ENCODE measurements around the gene MTERF2. TPM values are rescaled to one million over a fixed set of nuclear protein-coding genes. Genes with fewer than 3 reads are reported as not detected.
A peak's percentile ranks its signal among the peaks of the same experiment; 100 is the strongest.

Gene MTERF2
- total and polyA plus RNA-seq, 9 donors: 25.2 to 37.7 (median 32.9) TPM

DNA sequence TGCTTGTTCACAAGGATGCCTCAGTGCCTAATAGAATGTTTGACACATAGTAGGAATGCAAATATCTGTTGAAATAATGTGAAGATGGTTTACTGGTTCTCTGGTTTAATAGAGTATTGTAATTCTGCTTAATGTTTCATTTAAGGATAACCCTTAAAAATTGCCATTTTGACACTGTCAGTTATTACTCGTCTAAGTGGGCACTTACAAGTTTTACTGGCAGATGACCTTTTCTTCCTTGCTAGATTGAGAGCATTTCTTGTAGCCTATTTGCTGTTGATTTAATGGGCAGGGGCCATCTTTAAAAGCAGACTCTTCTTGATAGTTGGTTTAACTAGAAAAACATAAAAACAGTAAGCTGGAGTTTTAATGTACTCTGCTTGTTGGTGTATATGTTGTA lies 29.4 kb downstream of the MTERF2 start:
- Histone ChIP-seq H3K36me3 (ENCODE audit: control insufficient read depth, insufficient read depth, low read length) (peaks cover 7% of the 10 kb centered on the region), H3K27me3 (ENCODE audit: control insufficient read depth, insufficient read depth, low read length) (no peaks in the 10 kb centered on the region), H3K27ac (ENCODE audit: low read length) (peak overlapping the region; percentile 99), H3K4me3 (ENCODE audit: low read length) (peak overlapping the region; percentile 96), H3K9me3 (replicated peaks; ENCODE audit: control insufficient read depth, low read depth, low read length) (no peaks in the 10 kb centered on the region), H3K4me1 (ENCODE audit: control insufficient read depth, insufficient read depth, low read length) (peaks cover 6% of the 10 kb centered on the region)
- WGBS (ENCODE audit: insufficient coverage): no CpG with 5 or more reads among the region's 1 CpG
- DNase-seq: peak; percentile 50

DNA sequence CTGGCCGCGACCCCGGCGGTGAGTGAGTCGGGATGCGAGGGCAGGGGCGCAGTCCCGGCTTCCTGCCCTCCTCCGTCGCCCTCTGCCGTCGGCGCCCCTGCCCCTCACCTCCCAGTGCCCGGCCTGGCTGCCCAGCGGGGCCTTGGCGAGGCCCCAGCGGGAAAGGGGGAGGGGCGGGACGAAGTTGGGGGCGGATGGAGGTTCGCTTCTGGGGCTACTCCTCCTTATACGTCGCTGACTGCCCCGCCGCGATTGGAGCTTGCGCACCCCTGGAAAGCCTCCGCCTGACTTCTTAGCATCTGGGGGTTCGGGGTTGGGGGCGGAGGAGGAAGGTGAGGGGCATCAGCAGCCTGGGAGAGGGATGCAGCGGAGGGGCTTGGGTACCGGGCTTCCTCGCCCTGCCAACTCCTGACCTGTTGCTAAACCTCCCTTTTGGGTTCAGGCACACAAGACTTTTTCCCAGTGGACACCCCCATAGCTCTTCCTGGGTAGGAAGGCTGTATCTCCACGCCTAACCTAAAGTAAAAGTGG lies 30.8 kb downstream of the MTERF2 start:
- Histone ChIP-seq H3K4me1 (ENCODE audit: control insufficient read depth, insufficient read depth, low read length) (peaks cover 6% of the 10 kb centered on the region), H3K36me3 (ENCODE audit: control insufficient read depth, insufficient read depth, low read length) (peaks cover 7% of the 10 kb centered on the region), H3K9me3 (replicated peaks; ENCODE audit: control insufficient read depth, low read depth, low read length) (no peaks in the 10 kb centered on the region), H3K4me3 (ENCODE audit: low read length) (peak overlapping the region; percentile 96), H3K27me3 (ENCODE audit: control insufficient read depth, insufficient read depth, low read length) (no peaks in the 10 kb centered on the region), H3K27ac (ENCODE audit: low read length) (peak overlapping the region; percentile 99)
- under 1% methylated on average over 24 of the region's 34 CpGs for WGBS (ENCODE audit: insufficient coverage)
- peak; percentile 86 for DNase-seq

DNA sequence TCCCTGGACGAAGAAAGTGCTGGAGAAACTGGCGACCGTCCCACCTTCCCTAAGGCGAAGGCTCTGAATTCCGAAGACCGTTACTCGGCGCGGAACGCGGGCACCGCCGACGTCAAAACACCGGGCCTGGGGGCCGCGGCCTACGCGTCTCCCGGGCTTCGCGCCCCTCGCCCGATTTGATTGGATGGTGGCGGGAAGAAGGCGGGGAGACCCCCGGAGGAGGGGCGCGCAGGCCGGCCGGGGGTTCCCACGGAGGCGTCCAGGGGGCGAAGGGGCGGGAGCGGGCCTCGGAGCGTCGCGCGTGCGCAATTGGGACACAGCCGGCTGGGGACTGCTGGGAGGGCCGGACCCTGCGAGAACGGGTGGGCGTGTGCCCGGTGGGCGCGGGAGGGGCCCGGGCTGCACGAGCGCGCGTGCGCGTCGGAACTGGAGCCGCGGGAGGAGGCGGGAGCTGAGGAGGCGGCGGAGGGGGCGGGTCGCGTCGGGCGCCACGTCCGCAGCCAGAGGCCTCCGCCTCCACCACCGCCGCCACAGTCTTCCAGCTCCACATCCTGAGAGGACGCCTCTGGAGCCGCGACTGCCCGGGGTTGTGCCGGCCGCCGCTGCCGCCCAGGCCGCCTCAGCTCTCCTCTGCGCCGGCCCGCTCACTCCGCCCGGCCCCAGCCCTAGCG lies 31.4 kb downstream of the MTERF2 start, which contains the start of gene TMEM263:
TMEM263 (plus strand) TSS at position 531 of the 671 bp plus-strand sequence. CDS start 11,210 bp downstream, outside the sequence.
- Histone ChIP-seq H3K9me3 (replicated peaks; ENCODE audit: control insufficient read depth, low read depth, low read length) (no peaks in the 10 kb centered on the region), H3K4me3 (ENCODE audit: low read length) (peak within 1 kb of the TSS; percentile 96), H3K36me3 (ENCODE audit: control insufficient read depth, insufficient read depth, low read length) (peaks cover 5% of the 10 kb centered on the region), H3K27me3 (ENCODE audit: control insufficient read depth, insufficient read depth, low read length) (no peaks in the 10 kb centered on the region), H3K27ac (ENCODE audit: low read length) (peak within 1 kb of the TSS; percentile 99), H3K4me1 (ENCODE audit: control insufficient read depth, insufficient read depth, low read length) (peaks cover 6% of the 10 kb centered on the region)
- peak; percentile 99 for DNase-seq
- under 1% methylated on average over 67 of the region's 88 CpGs for WGBS (ENCODE audit: insufficient coverage)

DNA sequence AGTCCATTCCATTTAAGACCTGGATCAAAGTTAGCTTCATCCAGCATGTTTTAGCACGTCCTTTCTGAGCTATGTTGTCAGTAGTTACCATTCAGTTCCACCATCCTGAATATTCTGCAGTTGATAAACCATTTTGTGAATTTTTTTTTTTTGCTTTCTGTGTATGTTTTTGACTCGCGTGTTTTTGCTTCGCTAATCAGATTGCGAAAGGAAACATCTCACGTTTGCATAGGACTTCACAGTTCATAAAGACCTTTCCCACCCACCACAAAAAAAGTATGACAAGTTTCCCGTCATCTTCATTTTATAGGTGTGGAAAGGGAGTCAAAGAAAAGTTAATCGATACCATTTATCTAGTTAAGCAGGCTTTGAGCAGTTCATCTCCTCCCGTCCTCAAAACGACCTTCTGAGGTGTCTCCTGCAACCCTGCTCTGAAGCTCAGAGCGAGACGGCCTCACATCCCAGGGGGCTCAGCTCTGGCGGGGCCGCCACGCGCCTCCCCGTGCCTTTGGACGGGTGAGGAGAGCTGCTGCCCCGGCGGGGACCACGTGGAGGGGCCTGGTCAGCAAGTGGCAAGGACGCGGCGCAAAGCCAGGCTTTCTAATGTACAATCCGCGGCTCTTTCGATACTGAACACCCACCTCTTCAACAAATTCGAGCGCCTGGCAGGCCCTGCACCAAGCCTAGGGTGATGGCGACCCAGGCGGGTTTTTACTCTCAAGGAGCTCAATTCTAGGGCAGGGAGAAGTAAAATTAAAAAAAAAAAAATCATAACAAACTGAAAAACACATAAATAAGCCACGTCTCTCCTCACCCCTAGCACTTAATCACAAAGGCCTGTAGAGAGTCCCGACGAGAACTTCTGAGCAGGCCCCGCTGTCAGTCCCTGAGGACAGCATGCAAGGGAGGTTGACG lies 32.2 kb downstream of the MTERF2 start:
- Histone ChIP-seq H3K36me3 (ENCODE audit: control insufficient read depth, insufficient read depth, low read length) (peaks cover 3% of the 10 kb centered on the region), H3K27ac (ENCODE audit: low read length) (peak overlapping the region; percentile 91), H3K4me3 (ENCODE audit: low read length) (peak overlapping the region; percentile 65), H3K9me3 (replicated peaks; ENCODE audit: control insufficient read depth, low read depth, low read length) (no peaks in the 10 kb centered on the region), H3K4me1 (ENCODE audit: control insufficient read depth, insufficient read depth, low read length) (peaks cover 6% of the 10 kb centered on the region), H3K27me3 (ENCODE audit: control insufficient read depth, insufficient read depth, low read length) (no peaks in the 10 kb centered on the region)
- 5% methylated on average over 15 of the region's 36 CpGs for WGBS (ENCODE audit: insufficient coverage)
- DNase-seq: peak; percentile 69

DNA sequence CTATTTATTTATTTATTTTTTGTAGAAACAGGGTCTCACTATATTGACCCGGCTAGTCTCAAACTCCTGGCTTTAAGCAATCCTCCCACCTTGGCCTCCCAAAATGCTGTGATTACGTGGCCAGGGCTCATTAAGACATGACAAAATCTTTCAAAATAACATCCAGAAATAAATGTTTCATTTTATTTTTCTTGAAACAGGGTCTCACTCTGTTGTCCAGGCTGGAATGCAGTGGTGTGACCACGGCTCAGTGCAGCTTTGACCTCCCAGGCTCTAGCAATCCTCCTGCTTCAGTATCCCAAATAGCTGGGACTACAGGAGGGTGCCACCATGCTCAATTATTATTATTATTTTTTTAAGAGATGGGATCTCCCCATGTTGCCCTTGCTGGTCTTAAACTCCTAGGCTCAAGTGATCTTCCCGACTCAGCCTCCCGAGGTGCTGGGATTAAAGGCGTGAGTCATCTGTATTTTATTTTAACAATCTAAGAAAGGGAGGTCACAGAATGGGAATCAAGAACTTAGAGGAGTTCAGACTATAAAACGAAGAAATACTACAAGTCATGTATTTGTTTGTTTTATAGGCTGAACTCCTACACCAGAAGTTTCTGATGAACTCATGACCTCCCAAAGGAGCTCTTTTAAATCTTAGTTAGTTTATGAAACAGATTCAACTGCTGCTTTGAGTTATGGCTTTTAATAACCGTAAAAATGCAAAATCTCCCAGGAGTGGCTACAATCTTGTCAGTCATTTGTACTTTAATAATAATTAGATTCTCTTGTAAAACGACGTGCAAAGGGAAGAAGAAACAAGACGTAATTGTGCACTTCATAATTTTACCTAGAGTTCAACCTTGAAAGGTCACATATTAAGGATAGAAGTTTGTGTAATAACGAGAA lies 33.3 kb downstream of the MTERF2 start:
- WGBS (ENCODE audit: insufficient coverage): 94% methylated on average over 3 of the region's 12 CpGs
- Histone ChIP-seq H3K36me3 (ENCODE audit: control insufficient read depth, insufficient read depth, low read length) (no peaks in the 10 kb centered on the region), H3K27me3 (ENCODE audit: control insufficient read depth, insufficient read depth, low read length) (no peaks in the 10 kb centered on the region), H3K9me3 (replicated peaks; ENCODE audit: control insufficient read depth, low read depth, low read length) (no peaks in the 10 kb centered on the region), H3K27ac (ENCODE audit: low read length) (no peak overlapping the region), H3K4me3 (ENCODE audit: low read length) (no peak overlapping the region), H3K4me1 (ENCODE audit: control insufficient read depth, insufficient read depth, low read length) (peaks cover 4% of the 10 kb centered on the region)
- peak; percentile 30 for DNase-seq

DNA sequence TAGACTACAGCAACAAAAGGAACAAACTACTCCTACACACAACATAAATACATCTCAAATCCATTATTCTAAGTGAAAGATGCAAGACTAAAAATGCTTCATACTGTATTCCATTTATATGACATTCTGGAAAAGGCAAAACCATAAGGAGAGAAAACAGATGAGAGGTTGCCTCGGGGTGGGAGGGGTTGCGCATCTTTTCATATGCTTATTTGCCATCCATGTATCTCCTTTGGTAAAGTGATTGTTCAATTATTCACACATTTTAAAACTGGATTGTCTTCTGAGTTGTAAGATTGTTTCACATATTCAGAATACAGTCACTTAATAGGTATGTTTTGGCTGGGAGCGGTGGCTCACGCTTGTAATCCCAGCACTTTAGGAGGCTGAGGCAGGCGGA lies 36.4 kb downstream of the MTERF2 start:
- H3K36me3 ChIP-seq (ENCODE audit: control insufficient read depth, insufficient read depth, low read length): no peaks in the 10 kb centered on the region
- H3K4me1 ChIP-seq (ENCODE audit: control insufficient read depth, insufficient read depth, low read length): peaks cover 4% of the 10 kb centered on the region
- WGBS (ENCODE audit: insufficient coverage): no CpG with 5 or more reads among the region's 5 CpGs
- no peak for DNase-seq
- no peaks in the 10 kb centered on the region for H3K9me3 ChIP-seq (replicated peaks; ENCODE audit: control insufficient read depth, low read depth, low read length)
- H3K4me3 ChIP-seq (ENCODE audit: low read length): no peak overlapping the region
- H3K27me3 ChIP-seq (ENCODE audit: control insufficient read depth, insufficient read depth, low read length): no peaks in the 10 kb centered on the region
- no peak overlapping the region for H3K27ac ChIP-seq (ENCODE audit: low read length)

DNA sequence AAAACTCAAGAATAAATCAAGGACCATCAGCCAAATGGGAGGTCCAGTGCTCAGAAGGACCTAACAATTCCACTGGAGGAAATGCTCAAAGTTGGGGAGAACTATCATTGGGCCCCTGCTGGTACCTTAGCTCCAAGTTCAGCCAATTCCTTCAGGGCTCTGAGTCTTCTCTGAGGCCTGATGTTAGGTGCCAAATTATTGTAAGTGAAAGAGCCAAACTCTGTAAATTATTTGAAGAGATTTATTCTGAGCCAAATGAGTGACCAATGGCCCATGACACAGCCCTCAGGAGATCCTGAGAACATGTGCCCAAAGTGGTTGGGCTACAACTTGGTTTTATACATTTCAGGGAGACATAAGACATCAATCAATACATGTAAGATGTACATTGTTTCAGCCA lies 39.5 kb downstream of the MTERF2 start:
- Histone ChIP-seq H3K36me3 (ENCODE audit: control insufficient read depth, insufficient read depth, low read length) (no peaks in the 10 kb centered on the region), H3K27ac (ENCODE audit: low read length) (no peak overlapping the region), H3K27me3 (ENCODE audit: control insufficient read depth, insufficient read depth, low read length) (no peaks in the 10 kb centered on the region), H3K4me3 (ENCODE audit: low read length) (no peak overlapping the region), H3K9me3 (replicated peaks; ENCODE audit: control insufficient read depth, low read depth, low read length) (no peaks in the 10 kb centered on the region), H3K4me1 (ENCODE audit: control insufficient read depth, insufficient read depth, low read length) (no peaks in the 10 kb centered on the region)
- no peak for DNase-seq

DNA sequence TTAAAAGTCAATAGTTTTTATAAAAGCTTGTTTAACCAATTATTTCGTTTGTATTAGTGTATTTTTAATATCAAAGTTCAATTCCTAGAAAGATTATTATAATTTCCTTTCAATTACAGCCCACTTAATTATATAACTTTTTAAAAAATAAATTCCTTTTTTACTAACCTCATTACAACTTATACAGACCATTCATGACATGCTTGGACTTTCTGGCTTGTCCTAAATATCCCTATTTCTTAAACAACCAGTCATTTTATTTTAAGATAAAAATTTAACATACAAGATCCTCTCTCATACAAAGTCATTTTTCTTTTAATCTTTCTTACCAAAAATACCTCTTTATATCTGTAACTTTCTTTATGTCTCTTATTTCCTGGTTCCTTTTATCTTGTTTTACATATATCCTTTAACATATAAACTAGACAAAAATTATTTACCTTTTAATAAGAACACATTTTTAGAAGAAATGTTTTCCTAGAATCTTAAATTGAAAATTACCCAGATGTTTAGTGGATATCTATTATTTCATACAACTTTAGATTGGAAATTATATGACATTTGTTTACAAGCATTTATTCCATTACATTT lies 41.6 kb downstream of the MTERF2 start:
- no CpG with 5 or more reads among the region's 1 CpG for WGBS (ENCODE audit: insufficient coverage)

DNA sequence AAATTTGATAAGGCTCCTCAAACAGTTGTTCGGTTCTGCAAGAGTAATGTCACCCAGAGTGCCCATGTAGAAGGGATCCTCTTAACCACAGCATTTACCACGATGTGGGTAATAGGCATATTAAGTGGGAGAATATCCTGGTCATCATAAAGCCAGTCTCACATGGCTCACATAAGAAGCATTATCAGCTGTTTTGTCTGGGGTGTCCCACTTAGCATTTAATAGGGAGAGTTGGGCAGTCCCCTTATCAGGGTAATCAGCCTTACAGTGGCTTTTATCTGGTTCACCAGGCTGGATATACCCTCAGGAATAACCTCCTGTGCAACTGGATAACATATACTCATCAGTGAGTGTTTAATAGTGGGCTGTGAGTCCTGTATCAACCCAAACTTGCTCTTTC lies 44.2 kb downstream of the MTERF2 start:
- no peak overlapping the region for H3K27ac ChIP-seq (ENCODE audit: low read length)
- H3K4me1 ChIP-seq (ENCODE audit: control insufficient read depth, insufficient read depth, low read length): no peaks in the 10 kb centered on the region
- no peaks in the 10 kb centered on the region for H3K27me3 ChIP-seq (ENCODE audit: control insufficient read depth, insufficient read depth, low read length)
- no peak overlapping the region for H3K4me3 ChIP-seq (ENCODE audit: low read length)
- no peaks in the 10 kb centered on the region for H3K9me3 ChIP-seq (replicated peaks; ENCODE audit: control insufficient read depth, low read depth, low read length)
- H3K36me3 ChIP-seq (ENCODE audit: control insufficient read depth, insufficient read depth, low read length): no peaks in the 10 kb centered on the region
- WGBS (ENCODE audit: insufficient coverage): no CpG with 5 or more reads among the region's 2 CpGs
- no peak for DNase-seq

More for the DNA sequence above, 41.6 kb downstream of the MTERF2 start:
- Histone ChIP-seq H3K36me3 (ENCODE audit: control insufficient read depth, insufficient read depth, low read length) (no peaks in the 10 kb centered on the region), H3K4me1 (ENCODE audit: control insufficient read depth, insufficient read depth, low read length) (no peaks in the 10 kb centered on the region), H3K27ac (ENCODE audit: low read length) (no peak overlapping the region), H3K4me3 (ENCODE audit: low read length) (no peak overlapping the region), H3K9me3 (replicated peaks; ENCODE audit: control insufficient read depth, low read depth, low read length) (no peaks in the 10 kb centered on the region), H3K27me3 (ENCODE audit: control insufficient read depth, insufficient read depth, low read length) (no peaks in the 10 kb centered on the region)
- DNase-seq: no peak

Data from muscle of leg (tissue), 11 donors.